Progenitor cell of endocrine pancreas (in vitro differentiated cells): ENCODE measurements around the gene REXO5. TPM values are rescaled to one million over a fixed set of nuclear protein-coding genes. Genes with fewer than 3 reads are reported as not detected.
A peak's percentile ranks its signal among the peaks of the same experiment; 100 is the strongest.

Experiments used
- DNase-seq: peaks from one replicate; pipeline ENCODE4 v3.0.0; 2021; ENCODE audit warnings: low spot score; ENCODE audit not compliant: unreplicated experiment
- H3K27ac Mint-ChIP-seq: 2 replicates; pipeline ENCODE4 v1.8.0; 2021; ENCODE audit warnings: mild to moderate bottlenecking, moderate library complexity, mixed read lengths
- H3K27me3 Mint-ChIP-seq: 2 replicates; pipeline ENCODE4 v1.8.0; 2021; ENCODE audit warnings: mixed read lengths
- H3K36me3 Mint-ChIP-seq: 2 replicates; pipeline ENCODE4 v1.8.0; 2022; ENCODE audit warnings: mixed read lengths; ENCODE audit not compliant: insufficient read depth
- H3K4me1 Mint-ChIP-seq: 2 replicates; pipeline ENCODE4 v1.8.0; 2021; ENCODE audit warnings: low read depth, mixed read lengths
- H3K4me3 Mint-ChIP-seq: 2 replicates; pipeline ENCODE4 v1.8.0; 2021; ENCODE audit warnings: low read depth, mild to moderate bottlenecking, moderate library complexity, mixed read lengths
- H3K9me3 Mint-ChIP-seq: 2 replicates; pipeline ENCODE4 v1.8.0; 2021; ENCODE audit warnings: low read depth, mixed read lengths
- CTCF ChIP-seq: fragments of 200-600 bp; sonication (generic); IDR thresholded peaks from one replicate; pipeline ENCODE4 v1.5.0; 2021; ENCODE audit warnings: antibody characterized with exemption, mild to moderate bottlenecking; ENCODE audit not compliant: unreplicated experiment
- total RNA-seq: library from RNA; stranded (reverse); gene quantifications from 2 replicates; pipeline ENCODE4 v1.2.1, GENCODE V29; 2021

Gene REXO5
- total RNA-seq, 1 donor from 2014 or later: 8.0 TPM

GRCh38 chr16:20847550-20847949 lies 41.2 kb downstream of the REXO5 start:
- peaks cover 6% of the 10 kb centered on the region for H3K36me3 Mint-ChIP-seq
- H3K27me3 Mint-ChIP-seq: no peaks in the 10 kb centered on the region
- no peak for TF ChIP-seq CTCF
- no peaks in the 10 kb centered on the region for H3K4me1 Mint-ChIP-seq
- no peak for DNase-seq
- H3K27ac Mint-ChIP-seq: no peak overlapping the region
- H3K9me3 Mint-ChIP-seq: no peaks in the 10 kb centered on the region
- no peak overlapping the region for H3K4me3 Mint-ChIP-seq

GRCh38 chr16:20849589-20850390 lies 43.5 kb downstream of the REXO5 start:
- peaks cover 5% of the 10 kb centered on the region for H3K36me3 Mint-ChIP-seq
- TF ChIP-seq CTCF: peak; percentile 94
- peak; percentile 59 for DNase-seq
- H3K9me3 Mint-ChIP-seq: no peaks in the 10 kb centered on the region
- no peaks in the 10 kb centered on the region for H3K4me1 Mint-ChIP-seq
- H3K27me3 Mint-ChIP-seq: no peaks in the 10 kb centered on the region
- H3K27ac Mint-ChIP-seq: no peak overlapping the region
- no peak overlapping the region for H3K4me3 Mint-ChIP-seq

GRCh38 chr16:20850981-20851380 lies 44.7 kb downstream of the REXO5 start:
- Mint-ChIP-seq H3K27me3 (no peaks in the 10 kb centered on the region), H3K27ac (no peak overlapping the region), H3K36me3 (peaks cover 7% of the 10 kb centered on the region), H3K9me3 (no peaks in the 10 kb centered on the region), H3K4me1 (no peaks in the 10 kb centered on the region), H3K4me3 (no peak overlapping the region)
- TF ChIP-seq CTCF: no peak
- DNase-seq: no peak

GRCh38 chr16:20851601-20852000 lies 45.3 kb downstream of the REXO5 start:
- H3K4me1 Mint-ChIP-seq: no peaks in the 10 kb centered on the region
- H3K27ac Mint-ChIP-seq: no peak overlapping the region
- peaks cover 9% of the 10 kb centered on the region for H3K36me3 Mint-ChIP-seq
- TF ChIP-seq CTCF: no peak
- no peak for DNase-seq
- H3K4me3 Mint-ChIP-seq: no peak overlapping the region
- no peaks in the 10 kb centered on the region for H3K9me3 Mint-ChIP-seq
- H3K27me3 Mint-ChIP-seq: no peaks in the 10 kb centered on the region

GRCh38 chr16:20853143-20853542 lies 46.8 kb downstream of the REXO5 start:
- Mint-ChIP-seq H3K27ac (no peak overlapping the region), H3K4me3 (no peak overlapping the region), H3K4me1 (no peaks in the 10 kb centered on the region), H3K9me3 (no peaks in the 10 kb centered on the region), H3K36me3 (peaks cover 12% of the 10 kb centered on the region), H3K27me3 (no peaks in the 10 kb centered on the region)
- TF ChIP-seq CTCF: no peak
- DNase-seq: no peak
